ENCODE results near the gene MYMX.
A peak's percentile ranks its signal among the peaks of the same experiment; 100 is the strongest.

DNA sequence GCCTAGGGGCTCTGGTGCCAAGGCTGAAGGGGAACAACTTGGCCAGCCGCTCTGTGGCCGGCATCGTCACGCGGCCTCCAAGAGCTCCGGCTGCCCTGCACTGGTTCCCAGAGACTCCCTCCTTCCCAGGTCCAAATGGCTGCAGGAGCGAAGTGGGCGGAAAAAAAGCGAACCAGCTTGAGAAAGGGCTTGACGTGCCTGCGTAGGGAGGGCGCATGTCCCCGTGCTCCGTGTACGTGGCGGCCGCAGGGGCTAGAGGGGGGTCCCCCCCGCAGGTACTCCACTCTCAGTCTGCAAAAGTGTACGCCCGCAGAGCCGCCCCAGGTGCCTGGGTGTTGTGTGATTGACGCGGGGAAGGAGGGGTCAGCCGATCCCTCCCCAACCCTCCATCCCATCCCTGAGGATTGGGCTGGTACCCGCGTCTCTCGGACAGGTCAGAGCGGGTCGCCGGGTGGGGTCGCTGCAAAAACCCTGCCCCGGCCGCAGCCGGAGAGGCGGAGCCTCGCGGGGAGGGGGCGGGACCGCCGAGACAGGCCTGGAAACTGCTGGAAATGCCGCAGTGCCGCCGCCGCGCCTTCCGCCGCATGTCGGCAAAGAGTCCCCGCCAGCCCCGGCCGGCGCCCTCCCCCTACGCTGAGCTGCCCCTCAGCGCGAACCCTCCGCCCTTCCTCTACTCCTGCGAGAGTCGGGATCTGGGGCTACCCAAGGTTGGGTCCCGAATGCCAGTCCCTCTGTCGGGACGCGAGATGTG lies 29.4 kb downstream of the MYMX start:
- no peak for TF ChIP-seq RARB (CRISPR knock-in tag; IDR thresholded peaks at IDR 0.05)
- TF ChIP-seq CREB5 (CRISPR knock-in tag; IDR thresholded peaks at IDR 0.05; ENCODE audit: low read depth): no peak
- TF ChIP-seq ARNTL (CRISPR knock-in tag; IDR thresholded peaks at IDR 0.05; ENCODE audit: borderline replicate concordance, low read depth): no peak
- TF ChIP-seq ZNF70 (CRISPR knock-in tag; IDR thresholded peaks at IDR 0.05): no peak
- TF ChIP-seq, protein P1, sequence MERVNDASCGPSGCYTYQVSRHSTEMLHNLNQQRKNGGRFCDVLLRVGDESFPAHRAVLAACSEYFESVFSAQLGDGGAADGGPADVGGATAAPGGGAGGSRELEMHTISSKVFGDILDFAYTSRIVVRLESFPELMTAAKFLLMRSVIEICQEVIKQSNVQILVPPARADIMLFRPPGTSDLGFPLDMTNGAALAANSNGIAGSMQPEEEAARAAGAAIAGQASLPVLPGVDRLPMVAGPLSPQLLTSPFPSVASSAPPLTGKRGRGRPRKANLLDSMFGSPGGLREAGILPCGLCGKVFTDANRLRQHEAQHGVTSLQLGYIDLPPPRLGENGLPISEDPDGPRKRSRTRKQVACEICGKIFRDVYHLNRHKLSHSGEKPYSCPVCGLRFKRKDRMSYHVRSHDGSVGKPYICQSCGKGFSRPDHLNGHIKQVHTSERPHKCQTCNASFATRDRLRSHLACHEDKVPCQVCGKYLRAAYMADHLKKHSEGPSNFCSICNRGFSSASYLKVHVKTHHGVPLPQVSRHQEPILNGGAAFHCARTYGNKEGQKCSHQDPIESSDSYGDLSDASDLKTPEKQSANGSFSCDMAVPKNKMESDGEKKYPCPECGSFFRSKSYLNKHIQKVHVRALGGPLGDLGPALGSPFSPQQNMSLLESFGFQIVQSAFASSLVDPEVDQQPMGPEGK (CRISPR knock-in tag; IDR thresholded peaks at IDR 0.05; ENCODE audit: borderline replicate concordance): peak; percentile 67; the same call in 1 of the 2 replicates
- no peak for TF ChIP-seq ZFP3 (CRISPR knock-in tag; IDR thresholded peaks at IDR 0.05)
- no peak for TF ChIP-seq ISL1 (CRISPR knock-in tag; IDR thresholded peaks at IDR 0.05)
- no peak for TF ChIP-seq PPARA (CRISPR knock-in tag; IDR thresholded peaks at IDR 0.05; ENCODE audit: borderline replicate concordance)
- TF ChIP-seq ESRRG (CRISPR knock-in tag; IDR thresholded peaks at IDR 0.05): no peak
- no peak for TF ChIP-seq TSHZ2 (CRISPR knock-in tag; IDR thresholded peaks at IDR 0.05)
- no peak for TF ChIP-seq TCF4 (CRISPR knock-in tag; IDR thresholded peaks at IDR 0.05; ENCODE audit: borderline replicate concordance)
- TF ChIP-seq CSDC2 (CRISPR knock-in tag; IDR thresholded peaks at IDR 0.05): no peak
- TF ChIP-seq ZC3H10 (CRISPR knock-in tag; IDR thresholded peaks at IDR 0.05): no peak
